Embryonic facial prominence (tissue), 1 donor: ENCODE data around the gene NPC1L1.

Experiments
- DNase-seq: peaks from one replicate; pipeline ENCODE4 v3.0.0-alpha.2; 2016; ENCODE audit errors: extremely low spot score

The NPC1L1 gene, protein sequence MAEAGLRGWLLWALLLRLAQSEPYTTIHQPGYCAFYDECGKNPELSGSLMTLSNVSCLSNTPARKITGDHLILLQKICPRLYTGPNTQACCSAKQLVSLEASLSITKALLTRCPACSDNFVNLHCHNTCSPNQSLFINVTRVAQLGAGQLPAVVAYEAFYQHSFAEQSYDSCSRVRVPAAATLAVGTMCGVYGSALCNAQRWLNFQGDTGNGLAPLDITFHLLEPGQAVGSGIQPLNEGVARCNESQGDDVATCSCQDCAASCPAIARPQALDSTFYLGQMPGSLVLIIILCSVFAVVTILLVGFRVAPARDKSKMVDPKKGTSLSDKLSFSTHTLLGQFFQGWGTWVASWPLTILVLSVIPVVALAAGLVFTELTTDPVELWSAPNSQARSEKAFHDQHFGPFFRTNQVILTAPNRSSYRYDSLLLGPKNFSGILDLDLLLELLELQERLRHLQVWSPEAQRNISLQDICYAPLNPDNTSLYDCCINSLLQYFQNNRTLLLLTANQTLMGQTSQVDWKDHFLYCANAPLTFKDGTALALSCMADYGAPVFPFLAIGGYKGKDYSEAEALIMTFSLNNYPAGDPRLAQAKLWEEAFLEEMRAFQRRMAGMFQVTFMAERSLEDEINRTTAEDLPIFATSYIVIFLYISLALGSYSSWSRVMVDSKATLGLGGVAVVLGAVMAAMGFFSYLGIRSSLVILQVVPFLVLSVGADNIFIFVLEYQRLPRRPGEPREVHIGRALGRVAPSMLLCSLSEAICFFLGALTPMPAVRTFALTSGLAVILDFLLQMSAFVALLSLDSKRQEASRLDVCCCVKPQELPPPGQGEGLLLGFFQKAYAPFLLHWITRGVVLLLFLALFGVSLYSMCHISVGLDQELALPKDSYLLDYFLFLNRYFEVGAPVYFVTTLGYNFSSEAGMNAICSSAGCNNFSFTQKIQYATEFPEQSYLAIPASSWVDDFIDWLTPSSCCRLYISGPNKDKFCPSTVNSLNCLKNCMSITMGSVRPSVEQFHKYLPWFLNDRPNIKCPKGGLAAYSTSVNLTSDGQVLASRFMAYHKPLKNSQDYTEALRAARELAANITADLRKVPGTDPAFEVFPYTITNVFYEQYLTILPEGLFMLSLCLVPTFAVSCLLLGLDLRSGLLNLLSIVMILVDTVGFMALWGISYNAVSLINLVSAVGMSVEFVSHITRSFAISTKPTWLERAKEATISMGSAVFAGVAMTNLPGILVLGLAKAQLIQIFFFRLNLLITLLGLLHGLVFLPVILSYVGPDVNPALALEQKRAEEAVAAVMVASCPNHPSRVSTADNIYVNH (N-terminal part only)

DNA sequence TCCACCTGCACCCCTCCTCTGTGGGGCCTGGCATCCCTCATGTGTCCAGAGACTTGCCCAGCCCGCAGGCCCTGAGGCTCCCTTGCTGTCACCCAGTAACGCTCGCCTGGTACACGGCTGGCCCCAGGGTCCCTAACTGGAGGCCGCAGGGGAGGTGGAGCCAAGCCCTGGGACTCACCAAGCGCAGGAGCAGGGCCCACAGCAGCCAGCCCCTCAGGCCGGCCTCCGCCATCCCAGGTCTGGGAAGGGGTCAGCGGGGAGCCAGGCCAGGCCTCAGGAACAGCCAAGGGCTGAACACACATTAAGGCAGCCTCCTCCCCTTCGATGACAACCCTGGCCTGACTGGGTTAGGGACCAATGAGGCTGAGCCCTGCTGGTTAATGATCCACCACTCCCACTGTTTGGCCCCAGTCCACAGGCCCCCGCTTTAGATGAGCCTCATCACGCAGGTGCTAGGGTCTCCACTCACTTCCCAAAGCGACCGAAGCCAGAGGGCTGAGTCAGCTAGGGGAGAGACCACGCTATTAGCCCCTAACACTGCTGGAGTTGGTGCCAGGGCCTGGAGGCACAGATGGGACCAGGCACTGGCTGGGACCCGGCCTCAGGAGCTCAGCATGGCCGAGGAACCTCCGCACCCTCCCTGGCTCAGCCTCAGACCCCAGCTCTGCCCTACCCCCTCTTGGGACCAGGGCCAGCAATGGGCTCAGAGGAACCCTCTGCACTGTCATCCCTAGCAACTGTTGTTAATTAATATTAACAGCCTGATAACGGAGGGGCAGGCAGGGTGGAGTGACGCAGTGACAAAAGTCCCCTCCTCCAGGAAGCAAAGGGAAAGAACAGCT is at the start of gene NPC1L1:
NPC1L1 (minus strand) TSS at position 303 of the 842 bp plus-strand sequence; CDS start at position 232, 71 bp downstream.
- no peak for DNase-seq

DNA sequence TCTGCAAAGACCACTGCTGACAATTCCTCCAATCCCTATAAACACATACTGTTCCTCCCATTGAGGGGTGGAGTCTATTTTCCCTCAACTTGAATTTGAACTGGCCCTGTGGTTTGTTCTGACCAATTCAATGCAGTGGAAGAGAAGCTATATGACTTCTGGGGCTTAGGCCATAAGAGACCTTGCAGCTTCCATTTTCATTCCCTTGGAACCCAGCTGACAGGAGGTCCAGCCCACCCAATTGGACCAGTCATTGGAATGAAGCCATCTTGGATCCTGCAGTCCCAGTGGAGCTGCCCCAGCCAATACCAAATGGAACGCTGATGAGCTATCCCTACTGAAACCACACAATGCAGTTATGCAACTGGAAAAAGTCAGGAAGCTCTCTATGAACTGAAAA is 49.8 kb upstream of the NPC1L1 start:
- no peak for DNase-seq

DNA sequence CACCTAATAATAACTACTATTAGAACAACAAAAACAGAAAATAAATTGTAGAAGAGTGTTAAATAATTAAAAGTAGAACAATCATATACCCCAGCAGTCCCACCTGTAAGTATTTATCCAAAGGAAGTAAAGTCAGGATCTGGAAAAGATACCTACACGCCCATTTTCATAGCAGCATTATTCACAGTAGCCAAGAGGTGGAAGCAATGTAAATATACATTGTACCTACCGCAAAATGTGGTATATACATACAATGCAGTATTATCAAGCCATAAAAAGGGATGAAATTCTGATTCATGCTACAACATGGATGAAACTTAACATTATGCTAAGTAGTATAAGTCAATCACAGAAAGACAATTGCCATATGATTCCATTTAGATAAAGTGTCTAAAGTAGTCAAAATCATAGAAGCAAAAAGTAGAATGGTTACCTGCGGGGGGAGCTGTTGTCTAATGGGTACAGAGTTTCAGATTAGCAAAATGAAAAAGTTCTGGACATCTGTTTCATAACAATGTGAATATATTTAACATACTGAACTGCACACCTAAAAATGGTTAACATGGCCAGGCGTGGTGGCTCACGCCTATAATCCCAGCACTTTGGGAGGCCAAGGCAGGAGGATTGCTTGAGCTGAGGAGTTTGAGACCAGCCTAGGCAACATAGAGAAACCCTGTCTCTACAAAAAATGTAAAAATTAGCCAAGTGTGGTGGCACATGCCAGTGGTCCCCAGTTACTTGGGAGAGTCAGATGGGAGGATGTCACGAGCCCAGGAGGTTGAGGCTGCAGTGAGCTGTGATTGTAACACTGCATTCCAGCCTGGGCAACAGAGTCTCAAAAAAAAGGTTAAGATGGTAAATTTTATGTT is 46.9 kb upstream of the NPC1L1 start:
- no peak for DNase-seq

DNA sequence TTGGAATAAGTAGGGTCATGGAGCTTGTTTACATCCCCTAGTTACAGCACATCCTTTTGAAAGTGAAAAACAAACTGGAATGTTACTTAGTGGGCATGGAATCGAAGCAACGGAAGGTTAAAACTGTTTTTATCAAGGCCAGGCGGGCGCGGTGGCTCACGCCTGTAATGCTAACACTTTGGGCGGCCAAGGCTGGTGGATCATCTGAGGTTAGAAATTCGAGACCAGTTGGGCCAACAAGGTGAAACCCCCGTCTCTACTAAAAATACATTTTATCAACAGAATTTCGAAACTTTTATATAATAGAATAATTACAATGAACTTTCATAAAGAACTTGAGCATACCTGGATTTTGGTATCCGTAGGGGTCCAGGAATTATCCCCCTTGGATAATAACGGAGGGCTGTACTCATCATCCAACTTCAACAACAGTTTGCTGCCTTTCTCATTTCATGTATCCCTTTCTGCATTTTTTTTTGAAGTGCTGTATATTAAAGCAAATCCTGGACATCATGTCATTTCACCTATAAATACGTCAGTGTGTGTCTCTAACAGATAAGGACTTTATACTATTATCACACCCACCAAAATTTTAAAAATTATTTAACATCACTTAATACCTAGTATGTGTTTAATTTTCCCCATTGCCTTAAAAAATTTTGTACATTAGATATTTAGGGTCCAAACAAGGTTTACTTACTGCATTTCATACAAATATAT is 42.2 kb upstream of the NPC1L1 start:
- no peak for DNase-seq

DNA sequence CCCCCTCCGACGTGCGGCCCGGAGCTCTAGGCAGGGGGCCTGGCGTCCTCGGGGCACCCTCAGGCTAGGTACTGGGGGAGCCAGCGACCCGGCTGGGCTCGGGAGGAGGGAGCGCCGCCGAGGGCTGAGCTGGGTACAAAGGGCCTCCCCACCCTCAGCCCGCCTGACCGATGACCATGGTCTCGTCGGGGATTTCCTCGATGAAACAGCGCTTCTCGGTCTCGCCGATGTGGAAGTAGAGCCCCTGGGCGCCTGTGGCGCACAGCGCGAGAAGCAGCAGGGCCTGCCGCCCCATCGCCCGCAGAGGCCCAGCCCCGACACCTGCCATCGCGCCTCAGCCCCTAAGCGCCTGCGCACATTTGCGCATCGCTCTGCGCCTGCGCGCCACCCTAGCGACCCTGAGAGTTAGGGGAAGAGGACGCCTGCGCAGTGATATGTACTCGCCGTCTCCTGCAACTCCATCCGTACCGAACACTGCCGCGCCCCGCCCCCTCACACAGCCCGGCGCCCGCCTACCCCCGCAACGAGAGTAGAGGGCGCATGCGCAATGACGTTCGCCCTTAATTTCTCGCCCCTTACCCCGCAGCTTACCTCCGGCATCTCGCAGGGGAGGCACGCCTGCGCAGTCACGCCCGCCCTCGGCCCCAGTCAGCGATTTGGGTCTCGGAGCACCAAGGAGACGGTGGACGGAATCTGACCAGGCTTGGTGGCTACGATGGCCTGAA is 40.9 kb upstream of the NPC1L1 start, which contains the start of gene TMED4:
TMED4 (minus strand) TSS at position 353 of the 725 bp plus-strand sequence; CDS start at position 328, 25 bp downstream.
- peak; percentile 99 for DNase-seq

DNA sequence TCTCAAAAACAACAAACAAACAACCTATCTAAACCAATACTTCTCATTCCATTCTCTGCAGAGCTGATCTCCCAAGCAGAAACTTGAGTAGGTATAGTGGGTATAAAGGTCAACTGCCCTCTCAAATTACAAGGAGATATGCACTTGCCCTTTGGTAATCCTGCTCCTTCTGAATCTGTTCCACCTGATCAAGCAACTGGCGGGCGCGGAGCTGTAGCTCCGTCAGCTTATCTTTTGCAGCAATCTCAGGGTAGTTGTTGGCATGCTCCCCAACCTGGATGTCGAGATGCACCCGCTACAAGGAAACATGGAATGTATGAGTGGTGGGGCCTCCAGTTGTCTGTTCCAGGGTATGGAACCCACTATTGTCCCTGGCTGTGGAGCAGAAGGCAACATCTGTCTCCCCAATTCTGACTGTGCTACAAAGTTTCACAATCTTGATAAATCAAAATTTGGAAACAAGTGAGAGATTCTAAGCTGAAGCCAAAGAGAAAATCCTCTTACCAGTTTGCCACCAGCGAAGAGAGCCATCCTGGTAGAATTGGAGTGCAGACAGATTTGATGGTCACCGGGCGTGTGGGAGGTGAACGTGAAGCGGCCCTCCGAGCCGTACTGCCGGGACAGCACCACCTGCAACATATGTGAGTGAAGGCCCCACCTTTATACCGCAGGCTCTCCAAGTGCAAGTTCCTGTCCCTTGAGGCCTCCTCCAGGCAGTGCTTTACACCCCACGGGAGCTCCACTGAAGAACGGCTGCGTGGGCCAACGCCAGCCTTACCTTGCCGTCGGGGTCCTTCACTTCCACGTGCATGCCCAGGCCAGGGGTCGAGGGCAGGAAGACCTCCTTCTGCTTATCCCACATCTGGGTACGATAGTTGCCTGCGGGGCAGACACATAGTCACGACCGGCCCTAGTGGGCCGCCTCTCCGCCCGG is 40.1 kb upstream of the NPC1L1 start:
- no peak for DNase-seq

DNA sequence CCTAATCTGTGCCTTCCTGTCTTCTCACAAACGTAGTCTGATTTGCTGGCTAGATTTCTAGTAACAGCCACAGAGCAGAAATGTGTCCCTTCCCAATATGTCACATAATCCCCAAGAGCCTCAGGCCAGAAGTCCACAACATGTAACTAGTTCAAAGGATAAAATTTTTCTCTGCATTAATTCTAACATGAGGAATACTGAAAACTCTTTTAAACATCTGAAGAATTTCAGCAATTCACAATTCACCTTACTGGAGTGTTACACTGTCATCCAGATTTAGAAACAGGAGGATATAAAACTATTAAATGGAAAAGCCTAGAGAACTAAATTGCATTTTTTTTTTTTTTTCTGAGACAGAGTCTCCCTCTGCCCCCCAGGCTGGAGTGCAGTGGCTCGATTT is 35.1 kb upstream of the NPC1L1 start:
- no peak for DNase-seq

DNA sequence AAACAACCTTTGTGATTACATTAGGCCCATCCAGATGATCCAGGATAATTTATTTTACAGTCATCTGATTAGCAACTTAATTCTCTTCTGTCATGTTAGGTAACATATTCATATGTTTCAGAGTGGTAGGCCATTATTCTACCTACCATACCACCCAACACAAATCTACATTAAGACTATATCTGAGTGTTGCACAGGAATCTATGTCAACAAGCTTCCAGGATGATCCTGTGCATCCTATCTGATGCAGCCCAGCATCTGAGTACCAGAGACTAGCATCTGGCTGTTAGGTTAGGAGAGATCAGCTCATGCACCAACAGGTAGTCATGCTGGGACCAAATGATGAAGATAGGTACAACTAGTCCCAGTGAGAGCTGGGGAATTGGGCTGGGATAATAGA is 33.9 kb upstream of the NPC1L1 start:
- DNase-seq, result no peak

DNA sequence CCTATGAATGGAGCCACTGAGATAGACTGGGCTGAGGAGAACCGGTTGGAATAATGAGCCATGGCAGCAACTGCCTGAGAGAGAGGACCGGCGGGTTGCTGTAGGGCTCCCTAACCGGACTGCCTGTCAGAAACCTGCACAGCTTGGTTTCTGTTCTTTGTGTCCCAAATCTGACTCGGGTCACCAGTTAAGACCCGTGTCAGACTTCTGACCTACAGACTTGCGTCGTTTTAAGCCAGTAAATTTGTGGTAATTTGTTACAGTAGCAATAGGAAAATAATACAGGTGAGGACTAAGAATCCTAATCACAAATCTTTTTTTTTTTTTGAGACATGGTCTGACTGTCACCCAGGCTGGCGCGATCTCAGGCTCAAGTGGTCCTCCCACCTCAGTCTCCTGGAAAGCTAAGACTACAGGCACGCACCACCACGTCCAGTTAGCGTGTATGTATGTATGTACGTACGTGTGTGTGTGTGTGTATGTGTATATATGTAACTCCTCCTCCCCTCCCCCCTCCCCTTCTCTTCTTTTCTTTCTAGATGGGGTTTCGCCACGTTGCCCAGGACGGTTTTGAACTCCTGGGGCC is 33.2 kb upstream of the NPC1L1 start:
- DNase-seq, result no peak

DNA sequence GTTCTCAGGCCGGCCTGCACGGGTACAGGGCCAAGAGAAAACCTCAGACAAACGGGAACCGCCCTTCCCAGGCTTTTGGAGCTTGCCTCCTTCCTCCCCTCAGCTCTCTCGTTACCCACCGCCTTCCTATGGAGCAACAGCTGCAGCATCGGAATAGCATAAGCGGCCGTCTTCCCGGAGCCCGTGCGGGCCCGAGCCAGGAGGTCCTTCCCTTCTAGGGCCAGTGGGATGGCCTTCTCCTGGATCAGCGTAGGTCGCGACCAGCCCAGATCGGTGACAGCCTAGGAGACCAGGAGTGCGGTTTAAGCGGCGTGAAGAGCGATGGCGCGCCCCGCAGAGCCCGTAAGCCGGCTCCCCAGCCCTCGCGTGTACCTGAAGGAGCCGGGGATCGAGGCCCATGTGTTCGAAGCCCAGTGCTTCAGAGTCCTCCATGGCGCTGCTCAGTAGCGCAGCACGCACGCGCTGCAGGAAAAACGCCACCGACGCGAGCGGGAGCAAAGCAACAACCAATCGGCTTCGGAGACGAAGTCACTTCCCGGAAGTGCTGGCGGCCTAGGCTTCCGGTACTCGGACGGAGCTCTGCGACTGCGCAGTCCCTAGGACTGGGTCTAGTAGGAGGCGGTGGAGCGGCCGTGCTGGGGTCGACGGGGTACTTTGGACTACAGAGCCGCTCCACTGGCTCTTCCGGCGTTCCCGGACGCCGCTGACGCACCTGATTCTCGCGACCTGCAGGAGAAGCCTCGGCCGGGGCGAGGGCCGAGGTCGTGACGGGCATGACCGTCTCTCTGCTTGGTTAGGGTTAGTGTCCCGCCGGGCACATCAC is 32.5 kb upstream of the NPC1L1 start, which contains the start of gene DDX56:
DDX56 (minus strand) TSS at position 445 of the 823 bp plus-strand sequence; CDS start at position 432, 13 bp downstream.
- peak; percentile 88 for DNase-seq

DNA sequence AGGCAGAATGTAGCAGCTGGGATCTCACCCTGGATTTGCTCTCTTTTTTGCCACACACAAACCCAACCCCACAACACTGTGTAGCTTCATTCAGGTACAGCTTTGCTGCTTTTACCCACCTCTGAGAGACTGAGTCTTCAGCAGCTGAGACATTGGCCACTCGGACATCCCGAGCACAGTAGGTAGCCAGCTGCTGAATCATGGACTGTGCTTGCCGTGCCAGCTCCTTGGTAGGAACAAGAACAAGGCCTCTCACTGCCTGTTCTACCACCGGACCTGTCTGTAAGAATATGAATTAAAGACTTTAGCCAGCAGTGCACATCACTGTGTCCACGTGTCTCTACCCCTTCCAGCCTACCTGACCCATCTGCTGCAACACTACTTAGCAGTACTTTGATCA is 31.6 kb upstream of the NPC1L1 start:
- DNase-seq, result no peak

DNA sequence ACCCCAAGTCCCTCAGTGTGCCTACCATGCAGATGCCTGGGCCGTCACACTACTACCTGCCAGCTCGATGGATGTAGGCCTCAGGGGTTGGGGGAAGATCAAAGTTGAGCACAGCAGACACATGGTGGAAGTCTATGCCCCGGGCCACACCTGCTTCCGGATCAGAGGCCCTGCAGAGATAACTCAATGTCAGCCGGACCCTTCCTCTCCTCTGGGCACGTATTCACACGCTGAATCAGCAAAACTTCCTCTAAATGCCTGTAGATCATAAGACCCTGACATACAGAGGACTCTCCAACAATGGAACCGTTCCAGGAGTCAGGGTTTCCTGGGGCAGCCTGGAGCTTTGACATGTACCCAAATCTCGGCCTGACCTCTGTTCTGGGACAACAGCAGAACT is 28.8 kb upstream of the NPC1L1 start:
- DNase-seq, result no peak

DNA sequence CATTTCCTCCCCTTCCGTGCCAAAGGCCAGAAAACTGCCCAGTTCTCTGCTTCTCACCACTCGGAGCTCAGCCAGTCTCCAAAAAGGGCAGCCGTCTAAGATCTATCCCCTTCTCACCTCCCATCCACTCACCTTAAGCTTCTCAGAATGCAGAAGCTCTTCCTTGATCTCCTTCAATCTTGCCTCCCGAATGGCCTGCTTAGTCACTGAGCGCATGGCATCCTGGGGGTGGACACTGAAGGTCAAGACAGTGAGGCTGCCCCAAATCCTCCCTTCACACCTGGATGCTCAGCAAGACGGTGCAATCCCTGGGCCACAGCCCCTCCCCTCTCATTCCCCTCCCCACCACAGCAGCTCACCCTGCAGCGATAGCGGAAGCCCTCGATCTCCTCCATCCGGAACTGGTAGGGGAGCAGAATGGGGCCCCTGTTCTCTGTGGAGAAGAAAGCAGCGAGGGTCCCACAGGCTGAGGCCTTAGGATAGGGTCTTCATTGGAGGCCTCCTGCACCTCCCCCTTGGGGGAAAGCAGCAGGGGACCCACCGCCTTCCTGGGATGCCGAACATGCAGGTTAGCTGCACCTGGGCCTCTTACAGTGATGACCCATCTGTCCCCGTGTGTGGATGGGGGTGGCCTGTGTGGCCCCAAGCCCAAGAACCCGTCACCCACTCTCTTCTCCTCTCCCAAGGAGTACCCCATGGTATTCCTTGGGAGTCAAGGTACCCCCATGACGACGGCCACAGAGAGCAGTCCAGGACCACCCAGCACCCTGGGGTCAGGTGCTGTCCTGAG is 27.8 kb upstream of the NPC1L1 start:
- DNase-seq, result no peak

DNA sequence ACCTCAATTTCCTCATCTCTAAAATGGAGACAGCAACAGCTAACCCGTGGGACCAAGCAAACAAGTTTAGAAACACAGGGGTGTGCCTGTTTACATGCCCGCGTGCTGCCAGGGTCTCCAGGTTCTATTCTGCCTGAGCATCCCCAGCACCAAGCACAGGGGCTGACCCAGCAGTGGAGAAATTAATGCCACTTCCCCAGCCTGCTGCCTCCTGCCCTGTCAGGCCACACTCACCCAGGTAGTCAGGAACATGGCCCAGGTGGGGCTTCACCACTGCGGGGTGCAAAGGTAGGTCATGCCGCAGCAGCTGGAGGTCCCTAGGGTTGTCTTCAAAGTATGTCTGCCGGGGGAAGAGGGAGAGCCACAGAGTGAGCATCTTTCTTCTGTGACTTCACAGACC is 26.8 kb upstream of the NPC1L1 start:
- no peak for DNase-seq

DNA sequence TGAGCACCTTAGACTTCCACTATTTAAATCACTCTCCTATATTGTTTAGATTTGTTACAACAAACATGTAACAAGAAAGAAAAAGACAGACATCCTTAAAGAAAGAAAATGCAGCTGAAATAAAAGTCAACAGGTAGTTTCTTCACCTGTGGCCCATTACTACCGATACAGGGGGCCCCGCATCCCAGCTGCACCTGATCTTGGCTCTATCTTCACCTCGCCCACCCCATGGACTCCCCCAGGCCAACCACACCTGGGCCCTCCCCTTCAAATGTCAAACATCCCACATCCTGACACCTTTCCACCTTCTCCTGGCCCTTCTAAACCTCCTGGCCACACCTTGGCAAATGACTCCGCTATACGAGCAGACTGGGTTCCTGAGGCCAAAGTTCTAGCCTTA is 25.6 kb upstream of the NPC1L1 start:
- DNase-seq, result no peak
